Colonic mucosa (tissue), 4 donors: ENCODE results near the gene PLXNB1. TPM values are rescaled to one million over a fixed set of nuclear protein-coding genes. Genes with fewer than 3 reads are reported as not detected.

Experiments used
- DNase-seq: peaks from one replicate; pipeline ENCODE4 v3.0.0-alpha.2; 2020
- H3K27ac ChIP-seq: fragments of 200-600 bp; one replicate; pipeline ENCODE4 v1.8.0; 2021
- H3K27me3 ChIP-seq: fragments of 200-600 bp; one replicate; pipeline ENCODE4 v1.8.0; 2021
- H3K36me3 ChIP-seq: fragments of 200-600 bp; one replicate; pipeline ENCODE4 v1.8.0; 2021
- H3K4me1 ChIP-seq: fragments of 200-600 bp; one replicate; pipeline ENCODE4 v1.8.0; 2021; ENCODE audit warnings: mild to moderate bottlenecking
- H3K4me3 ChIP-seq: fragments of 200-600 bp; one replicate; pipeline ENCODE4 v1.8.0; 2021
- H3K9ac ChIP-seq, 2 donors: one replicate each; pipeline ENCODE4 v1.7.0; 2013; ENCODE audit warnings: control low read depth in 2 of 2, low read depth in 2 of 2, low read length in 2 of 2
- H3K9me3 ChIP-seq: fragments of 200-600 bp; one replicate; pipeline ENCODE4 v1.8.0; 2021
- CTCF ChIP-seq: fragments of 200-600 bp; IDR thresholded peaks from one replicate; pipeline ENCODE4 v1.8.0; 2022; ENCODE audit warnings: antibody characterized with exemption, mild to moderate bottlenecking
- intact Hi-C: fragments of 100-400 bp; cut with DNase I; formaldehyde crosslinking; loops from one replicate; pipeline ENCODE4 v1.14.1; 2022
- total RNA-seq, 2 donors: library from RNA; stranded (reverse); fragmentation: NEBNext Ultra II Directional in 1 of 2; extraction: Animal tissue kit (Norgen Biotek cat#: 25700) in 1 of 2; gene quantifications; one replicate each; pipeline ENCODE4 v1.2.1, GENCODE V29; 2021
- donor health status: healthy.
- donor health status: DM: no; HTN: no; CAD: no.
- donor health status: DM: no; HTN: no; CAD: no.

The PLXNB1 gene
- total RNA-seq, 2 donors from 2014 or later = 70.6 to 131 TPM

GRCh38 chr3:48397767-48398681 is 31.9 kb downstream of the PLXNB1 start:
- intact Hi-C loops = no loop called here

GRCh38 chr3:48395714-48396113 is 34.2 kb downstream of the PLXNB1 start:
- Histone ChIP-seq H3K27ac (no peak overlapping the region), H3K4me1 (no peaks in the 10 kb centered on the region), H3K4me3 (no peak overlapping the region), H3K9me3 (no peaks in the 10 kb centered on the region), H3K9ac (no peak overlapping the region), H3K27me3 (no peaks in the 10 kb centered on the region), H3K36me3 (no peaks in the 10 kb centered on the region)
- no peak for TF ChIP-seq CTCF
- intact Hi-C loops = no loop called here
- no peak for DNase-seq

More at GRCh38 chr3:48397767-48398681, 31.9 kb downstream of the PLXNB1 start:
- Histone ChIP-seq H3K27me3 (no peaks in the 10 kb centered on the region), H3K4me1 (no peaks in the 10 kb centered on the region), H3K4me3 (no peak overlapping the region), H3K9me3 (no peaks in the 10 kb centered on the region), H3K36me3 (no peaks in the 10 kb centered on the region), H3K9ac (no peak overlapping the region), H3K27ac (no peak overlapping the region)
- TF ChIP-seq CTCF = no peak
- no peak for DNase-seq

- Histone ChIP-seq H3K4me3 (no peak overlapping the region), H3K9me3 (no peaks in the 10 kb centered on the region), H3K4me1 (no peaks in the 10 kb centered on the region), H3K9ac (no peak overlapping the region), H3K27me3 (no peaks in the 10 kb centered on the region), H3K36me3 (no peaks in the 10 kb centered on the region), H3K27ac (no peak overlapping the region)
- TF ChIP-seq CTCF = no peak
- intact Hi-C loops = no loop called here
- no peak for DNase-seq
These were observed 35.5 kb downstream of the PLXNB1 start for GRCh38 chr3:48394391-48394790.

GRCh38 chr3:48388966-48389365 is 40.9 kb downstream of the PLXNB1 start:
- intact Hi-C loops = no loop called here
- Histone ChIP-seq H3K9me3 (no peaks in the 10 kb centered on the region), H3K36me3 (no peaks in the 10 kb centered on the region), H3K4me3 (no peak overlapping the region), H3K4me1 (no peaks in the 10 kb centered on the region), H3K27ac (no peak overlapping the region), H3K9ac (no peak overlapping the region), H3K27me3 (no peaks in the 10 kb centered on the region)
- no peak for DNase-seq
- TF ChIP-seq CTCF = no peak

- TF ChIP-seq CTCF = no peak
- Histone ChIP-seq H3K9ac (no peak overlapping the region), H3K4me3 (no peak overlapping the region), H3K27me3 (no peaks in the 10 kb centered on the region), H3K36me3 (no peaks in the 10 kb centered on the region), H3K4me1 (no peaks in the 10 kb centered on the region), H3K27ac (no peak overlapping the region), H3K9me3 (no peaks in the 10 kb centered on the region)
- intact Hi-C loops = no loop called here
- no peak for DNase-seq
These were observed 42.3 kb downstream of the PLXNB1 start for GRCh38 chr3:48387634-48388033.
